Neural progenitor cell (in vitro differentiated cells): ENCODE results near the gene CCDC28B.

Source experiments
- EZH2 ChIP-seq: fragments of 200-600 bp; sonication (generic); IDR thresholded peaks from 2 replicates; pipeline ENCODE4 v1.6.1; 2017; ENCODE audit warnings: antibody characterized with exemption, mild to moderate bottlenecking, moderate library complexity
- EZH2phosphoT487 ChIP-seq: fragments of 200-600 bp; sonication (generic); IDR thresholded peaks from 2 replicates; pipeline ENCODE4 v1.6.1; 2017; ENCODE audit warnings: antibody characterized with exemption
- TF ChIP-seq, protein P1 (sequence below): fragments of 200-600 bp; sonication (generic); IDR thresholded peaks from 2 replicates; pipeline ENCODE4 v1.5.1; 2017; ENCODE audit warnings: antibody characterized with exemption, mild to moderate bottlenecking

DNA sequence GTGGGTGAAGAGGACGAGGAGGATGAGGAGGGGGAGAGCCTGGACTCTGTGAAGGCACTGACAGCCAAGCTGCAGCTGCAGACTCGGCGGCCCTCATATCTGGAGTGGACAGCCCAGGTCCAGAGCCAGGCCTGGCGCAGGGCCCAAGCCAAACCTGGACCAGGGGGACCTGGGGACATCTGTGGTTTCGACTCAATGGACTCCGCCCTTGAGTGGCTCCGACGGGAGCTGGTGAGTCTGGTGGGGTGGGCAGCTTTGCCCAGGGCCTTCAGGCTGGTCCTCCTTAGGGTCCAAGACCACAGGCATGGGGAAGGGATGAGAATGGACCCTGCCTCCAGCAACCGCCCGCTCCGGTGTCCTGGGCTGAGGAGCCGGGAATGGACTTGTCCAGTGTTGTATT, 47.1 kb downstream of the CCDC28B start:
- TF ChIP-seq, protein P1, sequence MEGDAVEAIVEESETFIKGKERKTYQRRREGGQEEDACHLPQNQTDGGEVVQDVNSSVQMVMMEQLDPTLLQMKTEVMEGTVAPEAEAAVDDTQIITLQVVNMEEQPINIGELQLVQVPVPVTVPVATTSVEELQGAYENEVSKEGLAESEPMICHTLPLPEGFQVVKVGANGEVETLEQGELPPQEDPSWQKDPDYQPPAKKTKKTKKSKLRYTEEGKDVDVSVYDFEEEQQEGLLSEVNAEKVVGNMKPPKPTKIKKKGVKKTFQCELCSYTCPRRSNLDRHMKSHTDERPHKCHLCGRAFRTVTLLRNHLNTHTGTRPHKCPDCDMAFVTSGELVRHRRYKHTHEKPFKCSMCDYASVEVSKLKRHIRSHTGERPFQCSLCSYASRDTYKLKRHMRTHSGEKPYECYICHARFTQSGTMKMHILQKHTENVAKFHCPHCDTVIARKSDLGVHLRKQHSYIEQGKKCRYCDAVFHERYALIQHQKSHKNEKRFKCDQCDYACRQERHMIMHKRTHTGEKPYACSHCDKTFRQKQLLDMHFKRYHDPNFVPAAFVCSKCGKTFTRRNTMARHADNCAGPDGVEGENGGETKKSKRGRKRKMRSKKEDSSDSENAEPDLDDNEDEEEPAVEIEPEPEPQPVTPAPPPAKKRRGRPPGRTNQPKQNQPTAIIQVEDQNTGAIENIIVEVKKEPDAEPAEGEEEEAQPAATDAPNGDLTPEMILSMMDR, result no peak
- TF ChIP-seq EZH2phosphoT487 (no peak), EZH2 (no peak)
